GM12878 (cell line): Measurements from ENCODE around the gene HDAC7. TPM values are rescaled to one million over a fixed set of nuclear protein-coding genes. Genes with fewer than 3 reads are reported as not detected.

ENCODE experiments used
- ATAC-seq: fragments of 200-7000 bp; cut with Tn5 transposase; 3 replicates; pipeline ENCODE4 v1.9.1; 2020; ENCODE audit warnings: mild to moderate bottlenecking, moderate library complexity
- BruUV-seq: library from RNA; stranded (reverse); fragments of 400-500 nt; replicated peaks from 2 replicates; lab custom pipeline; 2021; lab: Mats Ljungman, UMichigan
- CTCF ChIA-PET: fragments of 300-600 bp; sonication (Branson Sonifier 250); formaldehyde crosslinking; extraction: SDS; loops from one replicate; lab custom pipeline; 2021; ENCODE audit warnings: inconsistent platforms; lab: Yijun Ruan, JAX
- POLR2A ChIA-PET: fragments of 350-600 bp; formaldehyde crosslinking; extraction: SDS; loops from one replicate; lab custom pipeline; 2021; ENCODE audit warnings: inconsistent platforms; lab: Charles Lee
- RAD21 ChIA-PET: fragments of 300-600 bp; sonication (Branson Sonifier 250); formaldehyde crosslinking; loops from one replicate; lab custom pipeline; 2023; ENCODE audit warnings: antibody characterized with exemption; ENCODE audit not compliant: unreplicated experiment; lab: Charles Lee
- SMC1A ChIA-PET: fragments of 300-600 bp; sonication (Branson Sonifier 250); formaldehyde crosslinking; loops from one replicate; lab custom pipeline; 2023; ENCODE audit not compliant: unreplicated experiment, uncharacterized antibody; lab: Charles Lee
- DNase-seq: peaks from one replicate; pipeline ENCODE4 v3.0.0-alpha.2; 2011; ENCODE audit warnings: low read depth, low spot score
- FAIRE-seq: peaks from 3 replicates; lab custom pipeline; 2011; peaks lifted over from hg19 to GRCh38; lab: Jason Lieb, UNC
- H2AFZ ChIP-seq: 2 replicates; pipeline ENCODE4 v1.6.0; 2011; ENCODE audit warnings: low read depth, low read length, control low read depth; ENCODE audit not compliant: control insufficient read depth
- H3K27ac ChIP-seq: 2 replicates; pipeline ENCODE4 v1.5.1; 2011; ENCODE audit warnings: control low read depth; ENCODE audit not compliant: control insufficient read depth, insufficient read depth
- H3K27me3 ChIP-seq, 2 experiments: replicated peaks in 1 of 2; 2 replicates each; pipeline versions ENCODE4 v1.6.0 to v1.6.1; 2011; ENCODE audit warnings: low read length in 1 of 2; ENCODE audit not compliant: control insufficient read depth in 2 of 2, insufficient read depth in 2 of 2
- H3K36me3 ChIP-seq, 2 experiments: 2 replicates each; pipeline ENCODE4 v1.5.1; 2011; ENCODE audit warnings: low read length in 1 of 2; ENCODE audit not compliant: control insufficient read depth in 2 of 2, insufficient read depth in 2 of 2
- H3K4me1 ChIP-seq: 2 replicates; pipeline ENCODE4 v1.6.1; 2011; ENCODE audit warnings: mild to moderate bottlenecking, low read length, moderate library complexity, mixed read lengths; ENCODE audit not compliant: control insufficient read depth, insufficient read depth
- H3K4me2 ChIP-seq: 2 replicates; pipeline ENCODE4 v1.6.0; 2011; ENCODE audit warnings: control low read depth; ENCODE audit not compliant: control insufficient read depth, insufficient read depth
- H3K4me3 ChIP-seq: fragments of 200-600 bp; sonication (generic); 2 replicates; pipeline ENCODE4 v1.5.1; 2016
- H3K79me2 ChIP-seq: 2 replicates; pipeline ENCODE4 v1.6.0; 2011; ENCODE audit warnings: low read length; ENCODE audit not compliant: control insufficient read depth, insufficient read depth
- H3K9ac ChIP-seq: 2 replicates; pipeline ENCODE4 v1.8.0; 2011; ENCODE audit warnings: low read length, control low read depth, mixed read lengths; ENCODE audit not compliant: control insufficient read depth, insufficient read depth
- H3K9me3 ChIP-seq: replicated peaks from 3 replicates; pipeline ENCODE4 v1.5.1; 2011; ENCODE audit warnings: mild to moderate bottlenecking, low read length; ENCODE audit not compliant: control insufficient read depth, insufficient read depth
- H4K20me1 ChIP-seq: 2 replicates; pipeline ENCODE4 v1.6.0; 2011; ENCODE audit not compliant: control insufficient read depth, insufficient read depth
- BMI1 ChIP-seq: fragments of 450-650 bp; IDR thresholded peaks from 2 replicates; pipeline ENCODE4 v1.6.1; 2016; ENCODE audit warnings: mild to moderate bottlenecking, moderate library complexity, borderline replicate concordance
- PRDM15 ChIP-seq: fragments of 450-650 bp; formaldehyde crosslinking; IDR thresholded peaks from 2 replicates; pipeline ENCODE4 v1.4.0; 2020; ENCODE audit warnings: mild to moderate bottlenecking, moderate library complexity
- RBBP5 ChIP-seq: fragments of 200-600 bp; sonication (generic); conservative IDR thresholded peaks from 2 replicates; pipeline ENCODE4 v1.6.1; 2016
- SREBF1 ChIP-seq: IDR thresholded peaks from 2 replicates; pipeline ENCODE4 v1.6.1; 2012; ENCODE audit warnings: mild to moderate bottlenecking, low read length
- SREBF2 ChIP-seq: IDR thresholded peaks from 2 replicates; pipeline ENCODE4 v1.6.1; 2012; ENCODE audit warnings: mild to moderate bottlenecking, low read length
- WGBS: methylation state at CpG from one replicate; pipeline ENCODE4 v1.1.6; 2016; ENCODE audit warnings: low lambda C conversion rate; ENCODE audit not compliant: insufficient replicate concordance, insufficient coverage; ENCODE audit errors: missing lambda C conversion rate; 5-methylcytosine and 5-hydroxymethylcytosine counted together
- in situ Hi-C: fragments of 300-500 bp; cut with MboI; formaldehyde crosslinking; loops from 9 replicates; pipeline ENCODE4 v1.14.3; 2018; ENCODE audit warnings: mixed read lengths
- intact Hi-C: fragments of 100-400 bp; cut with micrococcal nuclease; formaldehyde crosslinking; loops from one replicate; pipeline ENCODE4 v1.14.2; 2022; ENCODE audit not compliant: unreplicated experiment
- polyA plus RNA-seq, 11 experiments: library from polyadenylated mRNA; depleted of rRNA in 4 of 11; unstranded in 6 of 11; stranded (reverse) in 5 of 11; fragments of >200 nt; fragmentation: Nextera tagmentation in 4 of 11; fragmentation: Illumina TruSeq in 1 of 11; extraction: Ambion mirVana in 4 of 11; extraction: Trizol in 1 of 11; gene quantifications; 1 replicate in 1 of 11; 2 replicates in 10 of 11; pipeline versions ENCODE4 v1.2.1 to v1.2.3, GENCODE V29; 2011 to 2016; ENCODE audit warnings: inconsistent platforms in 2 of 11, missing spikeins in 2 of 11, low read depth in 1 of 11
- total RNA-seq, 4 experiments: library from RNA; depleted of rRNA in 3 of 4; stranded (reverse); fragments of >200 nt in 3 of 4; fragmentation: Illumina TruSeq in 1 of 4; extraction: Trizol in 1 of 4; gene quantifications; 2 replicates each; pipeline versions ENCODE4 v1.2.1 to v1.2.3, GENCODE V29; 2013 to 2021

Gene HDAC7
- total and polyA plus RNA-seq, 10 of the 15 experiments (the other 5 are each of a cell fraction or from before 2014, with no cell fraction given): 0.47 to 18.3 (median 5.4) TPM

- Histone ChIP-seq H2AFZ (no peak overlapping the region), H3K79me2 (no peaks in the 10 kb centered on the region), H3K27ac (no peak overlapping the region; the same call in 1 of the 2 replicates), H3K4me1 (peaks cover 54% of the 10 kb centered on the region), H3K27me3 (no peaks in the 10 kb centered on the region; a peak in 1 of 4 replicates), H3K4me3 (no peak overlapping the region), H4K20me1 (no peaks in the 10 kb centered on the region), H3K4me2 (no peak overlapping the region), H3K9ac (no peak overlapping the region), H3K9me3 (no peaks in the 10 kb centered on the region), H3K36me3 (no peaks in the 10 kb centered on the region)
- RAD21 ChIA-PET: interaction anchor here (0.9 to 12.6 kb wide), 12 partner anchors 13 to 95 kb away, joined by 3 to 202 read pairs (median 6); partner anchors contain the start of gene HDAC7
- TF ChIP-seq RBBP5 (no peak), PRDM15 (CRISPR knock-in tag) (no peak), SREBF1 (no peak), BMI1 (no peak), SREBF2 (no peak)
- BruUV-seq: no TSS peak
- POLR2A ChIA-PET: interaction anchor here (2.2 to 5.4 kb wide), 2 partner anchors 22 to 28 kb away, joined by 9 to 46 read pairs; no protein-coding TSS in a partner anchor
- no peak for ATAC-seq
- CTCF ChIA-PET: interaction anchor here (1.1 to 14.0 kb wide), 12 partner anchors 10 to 119 kb away, joined by 3 to 215 read pairs (median 45); partner anchors contain the start of genes HDAC7, RAPGEF3 and SLC48A1
- DNase-seq: no peak
- intact Hi-C loops (loop anchor here (5.0 kb wide), 2 partner anchors 58 to 183 kb away; no protein-coding TSS in a partner anchor), in situ Hi-C loops (loop anchor here (5.0 kb wide), 1 partner anchor 123 kb away; no protein-coding TSS in a partner anchor)
- WGBS: 67% methylated on average over 12 of the region's 12 CpGs
- SMC1A ChIA-PET: interaction anchor here (0.7 to 5.4 kb wide), 20 partner anchors 8 to 120 kb away, joined by 3 to 43 read pairs (median 5); partner anchors contain the start of gene HDAC7
- no peak for FAIRE-seq
Observed at GRCh38 chr12:47835006-47835830, 15.5 kb upstream of the HDAC7 start.
